GM12878 (cell line): Measurements from ENCODE around the gene TRIM45. TPM values are rescaled to one million over a fixed set of nuclear protein-coding genes. Genes with fewer than 3 reads are reported as not detected.

Experiments used
- ATAC-seq: fragments of 200-7000 bp; cut with Tn5 transposase; 3 replicates; pipeline ENCODE4 v1.9.1; 2020; ENCODE audit warnings: mild to moderate bottlenecking, moderate library complexity
- BruUV-seq: library from RNA; stranded (reverse); fragments of 400-500 nt; replicated peaks from 2 replicates; lab custom pipeline; 2021; lab: Mats Ljungman, UMichigan
- CTCF ChIA-PET: fragments of 300-600 bp; sonication (Branson Sonifier 250); formaldehyde crosslinking; extraction: SDS; loops from one replicate; lab custom pipeline; 2021; ENCODE audit warnings: inconsistent platforms; lab: Yijun Ruan, JAX
- POLR2A ChIA-PET: fragments of 350-600 bp; formaldehyde crosslinking; extraction: SDS; loops from one replicate; lab custom pipeline; 2021; ENCODE audit warnings: inconsistent platforms; lab: Charles Lee
- RAD21 ChIA-PET: fragments of 300-600 bp; sonication (Branson Sonifier 250); formaldehyde crosslinking; loops from one replicate; lab custom pipeline; 2023; ENCODE audit warnings: antibody characterized with exemption; ENCODE audit not compliant: unreplicated experiment; lab: Charles Lee
- SMC1A ChIA-PET: fragments of 300-600 bp; sonication (Branson Sonifier 250); formaldehyde crosslinking; loops from one replicate; lab custom pipeline; 2023; ENCODE audit not compliant: unreplicated experiment, uncharacterized antibody; lab: Charles Lee
- DNase-seq: peaks from one replicate; pipeline ENCODE4 v3.0.0-alpha.2; 2011; ENCODE audit warnings: low read depth, low spot score
- FAIRE-seq: peaks from 3 replicates; lab custom pipeline; 2011; peaks lifted over from hg19 to GRCh38; lab: Jason Lieb, UNC
- H2AFZ ChIP-seq: 2 replicates; pipeline ENCODE4 v1.6.0; 2011; ENCODE audit warnings: low read depth, low read length, control low read depth; ENCODE audit not compliant: control insufficient read depth
- H3K27ac ChIP-seq: 2 replicates; pipeline ENCODE4 v1.5.1; 2011; ENCODE audit warnings: control low read depth; ENCODE audit not compliant: control insufficient read depth, insufficient read depth
- H3K27me3 ChIP-seq, 2 experiments: replicated peaks in 1 of 2; 2 replicates each; pipeline versions ENCODE4 v1.6.0 to v1.6.1; 2011; ENCODE audit warnings: low read length in 1 of 2; ENCODE audit not compliant: control insufficient read depth in 2 of 2, insufficient read depth in 2 of 2
- H3K36me3 ChIP-seq, 2 experiments: 2 replicates each; pipeline ENCODE4 v1.5.1; 2011; ENCODE audit warnings: low read length in 1 of 2; ENCODE audit not compliant: control insufficient read depth in 2 of 2, insufficient read depth in 2 of 2
- H3K4me1 ChIP-seq: 2 replicates; pipeline ENCODE4 v1.6.1; 2011; ENCODE audit warnings: mild to moderate bottlenecking, low read length, moderate library complexity, mixed read lengths; ENCODE audit not compliant: control insufficient read depth, insufficient read depth
- H3K4me2 ChIP-seq: 2 replicates; pipeline ENCODE4 v1.6.0; 2011; ENCODE audit warnings: control low read depth; ENCODE audit not compliant: control insufficient read depth, insufficient read depth
- H3K4me3 ChIP-seq: fragments of 200-600 bp; sonication (generic); 2 replicates; pipeline ENCODE4 v1.5.1; 2016
- H3K79me2 ChIP-seq: 2 replicates; pipeline ENCODE4 v1.6.0; 2011; ENCODE audit warnings: low read length; ENCODE audit not compliant: control insufficient read depth, insufficient read depth
- H3K9ac ChIP-seq: 2 replicates; pipeline ENCODE4 v1.8.0; 2011; ENCODE audit warnings: low read length, control low read depth, mixed read lengths; ENCODE audit not compliant: control insufficient read depth, insufficient read depth
- H3K9me3 ChIP-seq: replicated peaks from 3 replicates; pipeline ENCODE4 v1.5.1; 2011; ENCODE audit warnings: mild to moderate bottlenecking, low read length; ENCODE audit not compliant: control insufficient read depth, insufficient read depth
- H4K20me1 ChIP-seq: 2 replicates; pipeline ENCODE4 v1.6.0; 2011; ENCODE audit not compliant: control insufficient read depth, insufficient read depth
- CBX3 ChIP-seq: fragments of 200-600 bp; sonication (generic); IDR thresholded peaks from 2 replicates; pipeline ENCODE4 v1.6.1; 2016; ENCODE audit warnings: low read depth, borderline replicate concordance
- EZH2 ChIP-seq: IDR thresholded peaks from 2 replicates; pipeline ENCODE4 v1.6.1; 2012; ENCODE audit warnings: low read depth, mild to moderate bottlenecking, control low read depth, inconsistent platforms, low read length, borderline replicate concordance; ENCODE audit not compliant: control insufficient read depth
- WGBS: methylation state at CpG from one replicate; pipeline ENCODE4 v1.1.6; 2016; ENCODE audit warnings: low lambda C conversion rate; ENCODE audit not compliant: insufficient replicate concordance, insufficient coverage; ENCODE audit errors: missing lambda C conversion rate; 5-methylcytosine and 5-hydroxymethylcytosine counted together
- in situ Hi-C: fragments of 300-500 bp; cut with MboI; formaldehyde crosslinking; loops from 9 replicates; pipeline ENCODE4 v1.14.3; 2018; ENCODE audit warnings: mixed read lengths
- intact Hi-C: fragments of 100-400 bp; cut with micrococcal nuclease; formaldehyde crosslinking; loops from one replicate; pipeline ENCODE4 v1.14.2; 2022; ENCODE audit not compliant: unreplicated experiment
- polyA plus RNA-seq, 11 experiments: library from polyadenylated mRNA; depleted of rRNA in 4 of 11; unstranded in 6 of 11; stranded (reverse) in 5 of 11; fragments of >200 nt; fragmentation: Nextera tagmentation in 4 of 11; fragmentation: Illumina TruSeq in 1 of 11; extraction: Ambion mirVana in 4 of 11; extraction: Trizol in 1 of 11; gene quantifications; 1 replicate in 1 of 11; 2 replicates in 10 of 11; pipeline versions ENCODE4 v1.2.1 to v1.2.3, GENCODE V29; 2011 to 2016; ENCODE audit warnings: inconsistent platforms in 2 of 11, missing spikeins in 2 of 11, low read depth in 1 of 11
- total RNA-seq, 4 experiments: library from RNA; depleted of rRNA in 3 of 4; stranded (reverse); fragments of >200 nt in 3 of 4; fragmentation: Illumina TruSeq in 1 of 4; extraction: Trizol in 1 of 4; gene quantifications; 2 replicates each; pipeline versions ENCODE4 v1.2.1 to v1.2.3, GENCODE V29; 2013 to 2021
- TF ChIP-seq, protein P1 (sequence below): fragments of 450-650 bp; IDR thresholded peaks from 2 replicates; pipeline ENCODE4 v1.6.1; 2017; ENCODE audit warnings: mild to moderate bottlenecking
- TF ChIP-seq, protein P2 (sequence below): IDR thresholded peaks from 2 replicates; pipeline ENCODE4 v1.6.1; 2011; ENCODE audit warnings: low read depth, mild to moderate bottlenecking, low read length, moderate library complexity, borderline replicate concordance; ENCODE audit errors: extremely low read depth
- TF ChIP-seq, protein P3 (sequence below): fragments of 450-650 bp; formaldehyde crosslinking; IDR thresholded peaks from 2 replicates; pipeline ENCODE4 v1.4.0; 2022; ENCODE audit warnings: mild to moderate bottlenecking, moderate library complexity

The TRIM45 gene
- total and polyA plus RNA-seq, 10 of the 15 experiments (the other 5 are each of a cell fraction or from before 2014, with no cell fraction given) = 0.31 to 0.86 (median 0.46) TPM

DNA sequence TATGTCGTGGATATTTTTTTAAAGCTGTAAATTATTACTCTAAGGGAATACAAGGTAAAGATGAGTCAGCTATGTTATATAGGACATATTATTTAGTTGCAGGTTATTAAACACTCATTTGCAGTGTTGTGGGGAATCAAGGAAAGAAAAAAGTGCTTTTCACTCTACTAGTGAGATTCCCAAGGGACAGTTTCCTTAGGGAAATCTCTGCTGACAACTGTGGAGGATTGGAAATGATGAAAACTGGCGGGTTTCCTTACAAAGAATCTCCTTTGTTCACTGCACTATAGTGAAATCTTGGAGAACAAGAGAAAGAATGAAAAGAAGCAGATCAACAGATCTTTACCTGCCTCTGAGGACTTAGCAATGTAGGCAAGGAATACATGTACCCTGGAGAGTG lies 24.5 kb upstream of the TRIM45 start (continued):
- TF ChIP-seq, protein P1, sequence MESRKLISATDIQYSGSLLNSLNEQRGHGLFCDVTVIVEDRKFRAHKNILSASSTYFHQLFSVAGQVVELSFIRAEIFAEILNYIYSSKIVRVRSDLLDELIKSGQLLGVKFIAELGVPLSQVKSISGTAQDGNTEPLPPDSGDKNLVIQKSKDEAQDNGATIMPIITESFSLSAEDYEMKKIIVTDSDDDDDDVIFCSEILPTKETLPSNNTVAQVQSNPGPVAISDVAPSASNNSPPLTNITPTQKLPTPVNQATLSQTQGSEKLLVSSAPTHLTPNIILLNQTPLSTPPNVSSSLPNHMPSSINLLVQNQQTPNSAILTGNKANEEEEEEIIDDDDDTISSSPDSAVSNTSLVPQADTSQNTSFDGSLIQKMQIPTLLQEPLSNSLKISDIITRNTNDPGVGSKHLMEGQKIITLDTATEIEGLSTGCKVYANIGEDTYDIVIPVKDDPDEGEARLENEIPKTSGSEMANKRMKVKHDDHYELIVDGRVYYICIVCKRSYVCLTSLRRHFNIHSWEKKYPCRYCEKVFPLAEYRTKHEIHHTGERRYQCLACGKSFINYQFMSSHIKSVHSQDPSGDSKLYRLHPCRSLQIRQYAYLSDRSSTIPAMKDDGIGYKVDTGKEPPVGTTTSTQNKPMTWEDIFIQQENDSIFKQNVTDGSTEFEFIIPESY = no peak
- TF ChIP-seq, all 136 proteins: peak for 0

GRCh38 chr1:117143871-117144270 lies 22.3 kb upstream of the TRIM45 start:
- no peak for DNase-seq
- TF ChIP-seq CBX3 (no peak), EZH2 (no peak)
- TF ChIP-seq, protein P2, sequence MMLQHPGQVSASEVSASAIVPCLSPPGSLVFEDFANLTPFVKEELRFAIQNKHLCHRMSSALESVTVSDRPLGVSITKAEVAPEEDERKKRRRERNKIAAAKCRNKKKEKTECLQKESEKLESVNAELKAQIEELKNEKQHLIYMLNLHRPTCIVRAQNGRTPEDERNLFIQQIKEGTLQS = no peak
- TF ChIP-seq, protein P3, sequence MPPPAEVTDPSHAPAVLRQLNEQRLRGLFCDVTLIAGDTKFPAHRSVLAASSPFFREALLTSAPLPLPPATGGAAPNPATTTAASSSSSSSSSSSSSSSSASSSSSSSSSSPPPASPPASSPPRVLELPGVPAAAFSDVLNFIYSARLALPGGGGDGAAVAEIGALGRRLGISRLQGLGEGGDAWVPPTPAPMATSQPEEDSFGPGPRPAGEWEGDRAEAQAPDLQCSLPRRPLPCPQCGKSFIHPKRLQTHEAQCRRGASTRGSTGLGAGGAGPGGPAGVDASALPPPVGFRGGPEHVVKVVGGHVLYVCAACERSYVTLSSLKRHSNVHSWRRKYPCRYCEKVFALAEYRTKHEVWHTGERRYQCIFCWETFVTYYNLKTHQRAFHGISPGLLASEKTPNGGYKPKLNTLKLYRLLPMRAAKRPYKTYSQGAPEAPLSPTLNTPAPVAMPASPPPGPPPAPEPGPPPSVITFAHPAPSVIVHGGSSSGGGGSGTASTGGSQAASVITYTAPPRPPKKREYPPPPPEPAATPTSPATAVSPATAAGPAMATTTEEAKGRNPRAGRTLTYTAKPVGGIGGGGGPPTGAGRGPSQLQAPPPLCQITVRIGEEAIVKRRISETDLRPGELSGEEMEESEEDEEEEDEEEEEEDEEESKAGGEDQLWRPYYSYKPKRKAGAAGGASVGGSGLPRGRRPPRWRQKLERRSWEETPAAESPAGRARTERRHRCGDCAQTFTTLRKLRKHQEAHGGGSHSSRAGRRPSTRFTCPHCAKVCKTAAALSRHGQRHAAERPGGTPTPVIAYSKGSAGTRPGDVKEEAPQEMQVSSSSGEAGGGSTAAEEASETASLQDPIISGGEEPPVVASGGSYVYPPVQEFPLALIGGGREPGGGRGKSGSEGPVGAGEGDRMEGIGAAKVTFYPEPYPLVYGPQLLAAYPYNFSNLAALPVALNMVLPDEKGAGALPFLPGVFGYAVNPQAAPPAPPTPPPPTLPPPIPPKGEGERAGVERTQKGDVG (CRISPR knock-in tag) = no peak
- TF ChIP-seq, all 136 proteins: peak for 0
- in situ Hi-C loops (no loop called here), intact Hi-C loops (no loop called here)
- peak; percentile 27 for FAIRE-seq
- Histone ChIP-seq H4K20me1 (no peaks in the 10 kb centered on the region), H3K27me3 (peaks cover 0 to 3% of the 10 kb centered on the region in 2 experiments; a peak in 1 of 4 replicates), H2AFZ (no peak overlapping the region), H3K79me2 (no peaks in the 10 kb centered on the region), H3K4me3 (no peak overlapping the region), H3K4me1 (no peaks in the 10 kb centered on the region), H3K4me2 (no peak overlapping the region), H3K27ac (no peak overlapping the region), H3K9ac (no peak overlapping the region), H3K36me3 (no peaks in the 10 kb centered on the region), H3K9me3 (no peaks in the 10 kb centered on the region)
- no peak for ATAC-seq
- ChIA-PET CTCF (interaction anchor here (1.9 kb wide), 1 partner anchor 15 kb away, joined by 5 read pairs; no protein-coding TSS in a partner anchor), SMC1A (interaction anchor here (0.9 kb wide), 1 partner anchor 12 kb away, joined by 3 read pairs; no protein-coding TSS in a partner anchor), RAD21 (no interaction called here), POLR2A (no interaction called here)
- WGBS = 2% methylated on average over 3 of the region's 3 CpGs
- BruUV-seq = no TSS peak
